Endothelial cell of umbilical vein (primary cell): ENCODE results near the gene SH3GLB2. TPM values are rescaled to one million over a fixed set of nuclear protein-coding genes. Genes with fewer than 3 reads are reported as not detected.

ENCODE experiments used
- BruUV-seq: library from RNA; stranded (reverse); fragments of 400-500 nt; replicated peaks from 2 replicates; lab custom pipeline; 2021; lab: Mats Ljungman, UMichigan
- CTCF ChIA-PET: fragments of 300-600, 350-600 bp; sonication (Branson Sonifier 250); formaldehyde crosslinking; loops from one replicate; lab custom pipeline; 2021; ENCODE audit warnings: antibody characterized with exemption, inconsistent platforms; lab: Charles Lee
- POLR2A ChIA-PET: fragments of 300-600, 350-600 bp; sonication (Branson Sonifier 250); formaldehyde crosslinking; loops from one replicate; lab custom pipeline; 2021; ENCODE audit warnings: antibody characterized with exemption, inconsistent platforms; lab: Charles Lee
- DNase-seq: peaks from one replicate; pipeline ENCODE4 v3.0.0-alpha.2; 2011; ENCODE audit warnings: low read depth, low spot score
- FAIRE-seq: peaks from 2 replicates; lab custom pipeline; 2011; peaks lifted over from hg19 to GRCh38; lab: Jason Lieb, UNC
- H2AFZ ChIP-seq: 2 replicates; pipeline ENCODE4 v1.6.0; 2012; ENCODE audit warnings: low read depth, low read length, control low read depth, inconsistent platforms
- H3K27ac ChIP-seq: 2 replicates; pipeline ENCODE4 v1.5.1; 2011; ENCODE audit warnings: low read depth, mild to moderate bottlenecking, control low read depth, low read length, moderate library complexity; ENCODE audit not compliant: insufficient read depth
- H3K27me3 ChIP-seq, 2 experiments: 2 replicates each; pipeline versions ENCODE4 v1.6.0 to v1.6.1; 2011; ENCODE audit warnings: low read length in 2 of 2, mixed read lengths in 1 of 2; ENCODE audit not compliant: control insufficient read depth in 2 of 2, insufficient read depth in 2 of 2
- H3K36me3 ChIP-seq, 2 experiments: 2 replicates in 1 of 2; 3 replicates in 1 of 2; pipeline ENCODE4 v1.5.1; 2011; ENCODE audit warnings: low read length in 2 of 2, mild to moderate bottlenecking in 1 of 2, moderate library complexity in 1 of 2; ENCODE audit not compliant: control insufficient read depth in 2 of 2, insufficient read depth in 2 of 2; ENCODE audit errors: extremely low read depth in 1 of 2
- H3K4me1 ChIP-seq: 3 replicates; pipeline ENCODE4 v1.5.1; 2011; ENCODE audit warnings: mild to moderate bottlenecking, low read length; ENCODE audit not compliant: control insufficient read depth, insufficient read depth; ENCODE audit errors: extremely low read depth
- H3K4me2 ChIP-seq: 2 replicates; pipeline ENCODE4 v1.6.1; 2011; ENCODE audit warnings: low read length, control low read depth, mixed read lengths; ENCODE audit not compliant: insufficient read depth
- H3K4me3 ChIP-seq, 3 experiments: fragments of 200-600 bp in 1 of 3; sonication (generic), shearing (Covaris generic) in 1 of 3; replicated peaks in 1 of 3; 2 replicates each; pipeline ENCODE4 v1.5.1; 2011 to 2016; ENCODE audit warnings: control low read depth in 3 of 3, low read length in 3 of 3, mild to moderate bottlenecking in 2 of 3, inconsistent platforms in 1 of 3, low read depth in 1 of 3, moderate library complexity in 1 of 3; ENCODE audit not compliant: insufficient read depth in 1 of 3
- H3K79me2 ChIP-seq: 2 replicates; pipeline ENCODE4 v1.6.0; 2012; ENCODE audit warnings: low read length, inconsistent platforms; ENCODE audit not compliant: control insufficient read depth, insufficient read depth
- H3K9ac ChIP-seq: replicated peaks from 2 replicates; pipeline ENCODE3; 2011; ENCODE audit warnings: low read length, control low read depth; ENCODE audit not compliant: insufficient read depth; ENCODE audit errors: extremely low read depth
- H3K9me1 ChIP-seq: replicated peaks from 3 replicates; pipeline ENCODE4 v1.6.0; 2011; ENCODE audit warnings: mild to moderate bottlenecking, low read length; ENCODE audit not compliant: control insufficient read depth, insufficient read depth; ENCODE audit errors: extremely low read depth
- H3K9me3 ChIP-seq: replicated peaks from 2 replicates; pipeline ENCODE4 v1.5.1; 2012; ENCODE audit warnings: low read length, inconsistent platforms; ENCODE audit not compliant: control insufficient read depth, insufficient read depth
- H4K20me1 ChIP-seq: replicated peaks from 2 replicates; pipeline ENCODE3; 2011; ENCODE audit warnings: mild to moderate bottlenecking, low read length; ENCODE audit not compliant: control insufficient read depth, insufficient read depth; ENCODE audit errors: extremely low read depth
- EZH2 ChIP-seq: IDR thresholded peaks from 2 replicates; pipeline ENCODE4 v1.6.1; 2012; ENCODE audit warnings: borderline replicate concordance, low read depth, mild to moderate bottlenecking, moderate library complexity, low read length, inconsistent platforms; ENCODE audit not compliant: severe bottlenecking
- FOS ChIP-seq: IDR thresholded peaks from 2 replicates; pipeline ENCODE4 v1.6.1; 2011; ENCODE audit warnings: mild to moderate bottlenecking, low read length, moderate library complexity, borderline replicate concordance; ENCODE audit not compliant: insufficient read depth
- GATA2 ChIP-seq: IDR thresholded peaks from 2 replicates; pipeline ENCODE4 v1.7.0; 2011; ENCODE audit warnings: low read depth, mild to moderate bottlenecking, moderate library complexity, mixed read lengths, low read length; ENCODE audit not compliant: insufficient read length, insufficient read depth
- JUN ChIP-seq: IDR thresholded peaks from 2 replicates; pipeline ENCODE4 v1.6.1; 2011; ENCODE audit warnings: borderline replicate concordance, low read depth; ENCODE audit not compliant: insufficient read length, insufficient read depth
- MYC ChIP-seq: IDR thresholded peaks from one replicate; pipeline ENCODE4 v1.6.1; 2011; ENCODE audit warnings: mild to moderate bottlenecking, low read depth, low read length
- POLR2A ChIP-seq: IDR thresholded peaks from 2 replicates; pipeline ENCODE4 v1.6.1; 2012; ENCODE audit warnings: low read depth, mild to moderate bottlenecking, control low read depth, low read length
- dilution Hi-C: fragments of 300-500 bp; cut with MboI; formaldehyde crosslinking; loops from one replicate; pipeline ENCODE4 v1.15.0; 2019; ENCODE audit warnings: low sequenced_read_pairs; ENCODE audit not compliant: extremely low pct_ligation_motif_present
- intact Hi-C: fragments of 100-400 bp; cut with micrococcal nuclease; formaldehyde crosslinking; loops from one replicate; pipeline ENCODE4 v1.10.0; 2022
- polyA plus RNA-seq, 4 experiments: library from polyadenylated mRNA; depleted of rRNA in 3 of 4; stranded (reverse) in 3 of 4; unstranded in 1 of 4; fragments of >200 nt; gene quantifications; 2 replicates each; pipeline versions ENCODE4 v1.2.1 to v1.2.3, GENCODE V29; 2011 to 2012; ENCODE audit warnings: missing spikeins in 1 of 4
- total RNA-seq: library from RNA; stranded (reverse); gene quantifications from 2 replicates; pipeline ENCODE4 v1.2.3, GENCODE V29; 2021
- TF ChIP-seq, protein P1 (sequence below), 2 donors: IDR thresholded peaks; 1 replicate in 1 of 2; 2 replicates in 1 of 2; pipeline ENCODE4 v1.5.1; 2011; ENCODE audit warnings: low read length in 2 of 2, mild to moderate bottlenecking in 2 of 2, moderate library complexity in 2 of 2, control low read depth in 1 of 2, inconsistent platforms in 1 of 2, low read depth in 1 of 2; ENCODE audit not compliant: insufficient read depth in 1 of 2; ENCODE audit errors: extremely low read depth in 1 of 2

Gene SH3GLB2
- total and polyA plus RNA-seq, 2 donors (not counting 3 experiments of a cell fraction or from before 2014, with no cell fraction given), result 58.8 to 77.5 TPM

GRCh38 chr9:128986671-128987070 lies 41.5 kb downstream of the SH3GLB2 start:
- no peaks in the 10 kb centered on the region for H3K79me2 ChIP-seq
- no peak overlapping the region for H3K9ac ChIP-seq
- H3K4me3 ChIP-seq, result no peak overlapping the region
- no peak overlapping the region for H3K4me2 ChIP-seq
- dilution Hi-C loops (no loop called here), intact Hi-C loops (no loop called here)
- TF ChIP-seq JUN (no peak), MYC (no peak), GATA2 (no peak)
- no peaks in the 10 kb centered on the region for H4K20me1 ChIP-seq
- H3K27me3 ChIP-seq, result no peaks in the 10 kb centered on the region
- BruUV-seq, result no TSS peak
- no peak overlapping the region for H3K27ac ChIP-seq
- peaks cover 27 to 31% of the 10 kb centered on the region in 2 experiments for H3K36me3 ChIP-seq
- ChIA-PET POLR2A (no interaction called here), CTCF (interaction anchor here (0.7 to 1.1 kb wide), 2 partner anchors 19 to 169 kb away, joined by 3 read pairs; partner anchors contain the start of gene ENDOG)
- DNase-seq (no peak), FAIRE-seq (no peak)
- no peaks in the 10 kb centered on the region for H3K9me3 ChIP-seq
- H3K4me1 ChIP-seq, result no peaks in the 10 kb centered on the region
- no peak overlapping the region for H2AFZ ChIP-seq
- no peaks in the 10 kb centered on the region for H3K9me1 ChIP-seq

- CTCF ChIA-PET, result no interaction called here
Observed at GRCh38 chr9:128983536-128983935, 44.6 kb downstream of the SH3GLB2 start.

More at GRCh38 chr9:128983536-128983935, 44.6 kb downstream of the SH3GLB2 start:
- Histone ChIP-seq H2AFZ (no peak overlapping the region), H3K9ac (no peak overlapping the region), H3K4me3 (no peak overlapping the region), H3K4me1 (no peaks in the 10 kb centered on the region), H3K9me3 (no peaks in the 10 kb centered on the region), H3K79me2 (no peaks in the 10 kb centered on the region), H3K36me3 (peaks cover 30 to 38% of the 10 kb centered on the region in 2 experiments), H4K20me1 (no peaks in the 10 kb centered on the region), H3K4me2 (no peak overlapping the region), H3K27me3 (no peaks in the 10 kb centered on the region), H3K27ac (no peak overlapping the region), H3K9me1 (no peaks in the 10 kb centered on the region)
- TF ChIP-seq EZH2 (no peak), FOS (no peak), JUN (no peak), POLR2A (no peak), MYC (no peak), GATA2 (no peak)
- TF ChIP-seq, protein P1, sequence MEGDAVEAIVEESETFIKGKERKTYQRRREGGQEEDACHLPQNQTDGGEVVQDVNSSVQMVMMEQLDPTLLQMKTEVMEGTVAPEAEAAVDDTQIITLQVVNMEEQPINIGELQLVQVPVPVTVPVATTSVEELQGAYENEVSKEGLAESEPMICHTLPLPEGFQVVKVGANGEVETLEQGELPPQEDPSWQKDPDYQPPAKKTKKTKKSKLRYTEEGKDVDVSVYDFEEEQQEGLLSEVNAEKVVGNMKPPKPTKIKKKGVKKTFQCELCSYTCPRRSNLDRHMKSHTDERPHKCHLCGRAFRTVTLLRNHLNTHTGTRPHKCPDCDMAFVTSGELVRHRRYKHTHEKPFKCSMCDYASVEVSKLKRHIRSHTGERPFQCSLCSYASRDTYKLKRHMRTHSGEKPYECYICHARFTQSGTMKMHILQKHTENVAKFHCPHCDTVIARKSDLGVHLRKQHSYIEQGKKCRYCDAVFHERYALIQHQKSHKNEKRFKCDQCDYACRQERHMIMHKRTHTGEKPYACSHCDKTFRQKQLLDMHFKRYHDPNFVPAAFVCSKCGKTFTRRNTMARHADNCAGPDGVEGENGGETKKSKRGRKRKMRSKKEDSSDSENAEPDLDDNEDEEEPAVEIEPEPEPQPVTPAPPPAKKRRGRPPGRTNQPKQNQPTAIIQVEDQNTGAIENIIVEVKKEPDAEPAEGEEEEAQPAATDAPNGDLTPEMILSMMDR (IDR thresholded peaks at IDR 0.05; ENCODE audit: extremely low read depth in 1 of 2, insufficient read depth in 1 of 2, low read depth in 1 of 2, low read length in 2 of 2), result no peak
- dilution Hi-C loops (no loop called here), intact Hi-C loops (no loop called here)
- POLR2A ChIA-PET, result no interaction called here
- DNase-seq (no peak), FAIRE-seq (no peak)
- no TSS peak for BruUV-seq
